Measurements from ENCODE around the gene ATG16L2.

ATG16L2 gene

DNA sequence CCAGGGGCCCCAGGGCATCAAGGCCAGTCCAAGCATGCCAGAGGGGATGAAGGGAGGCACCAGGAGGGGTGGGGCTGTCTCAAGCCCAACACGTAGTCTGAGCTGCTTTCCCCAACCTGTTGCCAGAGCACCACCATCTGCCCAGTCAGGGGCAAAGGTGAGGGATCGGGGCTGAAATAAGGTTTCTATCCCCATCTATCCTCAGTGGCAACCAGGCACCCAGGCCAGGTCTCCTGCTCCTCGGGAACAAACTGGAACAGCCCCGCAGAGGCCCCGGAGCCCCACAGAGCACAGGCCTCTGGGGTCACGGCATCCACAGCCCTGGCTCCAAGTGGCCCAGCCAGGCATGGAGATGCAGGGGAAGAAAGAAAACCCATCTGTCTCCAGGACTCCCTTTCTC, 39.7 kb upstream of the ATG16L2 start:
- H3K14ac ChIP-seq (ENCODE audit: low read length in 2 of 2), result no peak overlapping the region
- peak overlapping the region; percentile 9 for H2AK5ac ChIP-seq (ENCODE audit: low read length, severe bottlenecking)
- peak overlapping the region in 1 of 2 experiments; percentile 45 for H2BK12ac ChIP-seq (ENCODE audit: low read length in 2 of 2)
- H3K9ac ChIP-seq (ENCODE audit: low read length), result no peak overlapping the region
- H2AFZ ChIP-seq (ENCODE audit: low read depth, low read length), result no peak overlapping the region
- H2BK15ac ChIP-seq (ENCODE audit: low read depth, poor library complexity, severe bottlenecking), result no peak overlapping the region
- H4K91ac ChIP-seq (ENCODE audit: low read length), result no peak overlapping the region
- H3K9me3 ChIP-seq (ENCODE audit: control insufficient read depth, low read length), result no peaks in the 10 kb centered on the region
- peaks cover 57% of the 10 kb centered on the region for H3K4me1 ChIP-seq (ENCODE audit: control insufficient read depth, insufficient read depth, low read depth, low read length)
- no peak overlapping the region for H3K4ac ChIP-seq (ENCODE audit: low read depth in 1 of 2, low read length in 2 of 2)
- H3K4me2 ChIP-seq (ENCODE audit: low read length, poor library complexity, severe bottlenecking), result no peak overlapping the region
- H4K8ac ChIP-seq (ENCODE audit: low read length), result no peak overlapping the region
- no peak overlapping the region for H3K23ac ChIP-seq (ENCODE audit: low read length in 2 of 2)
- H3K27ac ChIP-seq (ENCODE audit: low read length, poor library complexity, severe bottlenecking), result no peak overlapping the region
- no peak overlapping the region for H3K18ac ChIP-seq (ENCODE audit: low read depth in 1 of 2, low read length in 2 of 2)
- H2BK5ac ChIP-seq (ENCODE audit: low read depth, low read length, poor library complexity, severe bottlenecking), result no peak overlapping the region
- no peak overlapping the region for H2BK120ac ChIP-seq (ENCODE audit: low read depth, low read length)
- peaks cover 0 to 11% of the 10 kb centered on the region in 2 experiments for H3K36me3 ChIP-seq (ENCODE audit: control insufficient read depth in 1 of 2, insufficient read depth in 2 of 2, low read depth in 1 of 2, low read length in 2 of 2)
- no peak for DNase-seq
- H3K4me3 ChIP-seq (ENCODE audit: insufficient read depth in 1 of 2, low read depth in 1 of 2, low read length in 2 of 2), result no peak overlapping the region
- WGBS, result 84% methylated on average over 6 of the region's 6 CpGs
- peaks cover 3% of the 10 kb centered on the region for H3K79me1 ChIP-seq (replicated peaks; ENCODE audit: low read length, poor library complexity, severe bottlenecking)
- no peaks in the 10 kb centered on the region for H3K27me3 ChIP-seq (ENCODE audit: control insufficient read depth in 1 of 2, insufficient read depth in 1 of 2, low read length in 2 of 2)

DNA sequence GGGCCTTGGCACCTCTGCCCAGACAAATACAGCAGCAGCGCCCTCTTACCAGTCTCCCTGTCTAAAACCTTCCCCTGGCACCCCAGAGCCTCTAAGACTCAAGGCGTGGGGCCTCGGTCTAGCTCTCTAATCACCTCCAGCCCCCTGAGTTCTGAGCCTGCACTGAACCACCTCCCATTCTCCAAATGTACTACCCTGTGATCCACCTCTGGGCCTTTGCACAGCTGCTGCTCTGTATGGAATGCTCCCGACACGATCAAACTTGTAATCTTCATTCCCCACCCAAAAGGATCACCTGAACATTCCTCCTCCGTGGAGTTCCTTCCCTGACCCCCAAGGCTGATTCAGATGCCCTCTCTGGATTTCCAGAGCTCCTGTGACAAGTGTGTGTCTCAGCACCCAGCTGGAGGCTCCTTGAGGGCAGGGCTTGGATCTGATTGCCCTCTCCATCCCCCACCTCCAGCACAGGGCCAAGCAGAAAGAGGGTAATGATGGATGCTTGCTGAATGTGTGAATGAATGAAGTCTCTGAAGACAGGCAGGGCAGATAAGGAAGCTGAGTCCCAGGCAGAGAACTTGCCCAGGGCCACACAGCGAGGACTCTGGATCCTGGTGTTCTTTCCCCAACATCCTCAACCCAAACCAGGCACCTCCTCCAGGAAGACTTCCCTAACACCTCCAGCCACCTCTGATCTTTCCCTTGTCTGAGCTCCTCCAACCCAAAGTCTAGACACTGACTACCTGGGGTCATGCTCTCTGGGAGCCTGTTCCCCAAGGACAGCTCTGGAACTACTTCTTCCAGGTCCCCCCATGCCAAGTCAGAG, 38.7 kb upstream of the ATG16L2 start:
- 96% methylated on average over 7 of the region's 7 CpGs for WGBS
- no peak overlapping the region for H3K23ac ChIP-seq (ENCODE audit: low read length in 2 of 2)
- H2BK120ac ChIP-seq (ENCODE audit: low read depth, low read length), result no peak overlapping the region
- peaks cover 0 to 11% of the 10 kb centered on the region in 2 experiments for H3K36me3 ChIP-seq (ENCODE audit: control insufficient read depth in 1 of 2, insufficient read depth in 2 of 2, low read depth in 1 of 2, low read length in 2 of 2)
- H3K9me3 ChIP-seq (ENCODE audit: control insufficient read depth, low read length), result no peaks in the 10 kb centered on the region
- H3K27ac ChIP-seq (ENCODE audit: low read length, poor library complexity, severe bottlenecking), result no peak overlapping the region
- no peak overlapping the region for H4K8ac ChIP-seq (ENCODE audit: low read length)
- H3K9ac ChIP-seq (ENCODE audit: low read length), result no peak overlapping the region
- peaks cover 64% of the 10 kb centered on the region for H3K4me1 ChIP-seq (ENCODE audit: control insufficient read depth, insufficient read depth, low read depth, low read length)
- H3K4me3 ChIP-seq (ENCODE audit: insufficient read depth in 1 of 2, low read depth in 1 of 2, low read length in 2 of 2), result no peak overlapping the region
- H3K4ac ChIP-seq (ENCODE audit: low read depth in 1 of 2, low read length in 2 of 2), result no peak overlapping the region
- H2AK5ac ChIP-seq (ENCODE audit: low read length, severe bottlenecking), result no peak overlapping the region
- peaks cover 2% of the 10 kb centered on the region for H3K79me1 ChIP-seq (replicated peaks; ENCODE audit: low read length, poor library complexity, severe bottlenecking)
- no peak overlapping the region for H3K14ac ChIP-seq (ENCODE audit: low read length in 2 of 2)
- H4K91ac ChIP-seq (ENCODE audit: low read length), result peak overlapping the region; percentile 72
- no peak overlapping the region for H3K4me2 ChIP-seq (ENCODE audit: low read length, poor library complexity, severe bottlenecking)
- no peak for DNase-seq
- H2BK5ac ChIP-seq (ENCODE audit: low read depth, low read length, poor library complexity, severe bottlenecking), result no peak overlapping the region
- H2BK15ac ChIP-seq (ENCODE audit: low read depth, poor library complexity, severe bottlenecking), result no peak overlapping the region
- no peak overlapping the region for H3K18ac ChIP-seq (ENCODE audit: low read depth in 1 of 2, low read length in 2 of 2)
- H2BK12ac ChIP-seq (ENCODE audit: low read length in 2 of 2), result no peak overlapping the region
- H2AFZ ChIP-seq (ENCODE audit: low read depth, low read length), result no peak overlapping the region
- peaks cover 0 to 8% of the 10 kb centered on the region in 2 experiments for H3K27me3 ChIP-seq (ENCODE audit: control insufficient read depth in 1 of 2, insufficient read depth in 1 of 2, low read length in 2 of 2)

DNA sequence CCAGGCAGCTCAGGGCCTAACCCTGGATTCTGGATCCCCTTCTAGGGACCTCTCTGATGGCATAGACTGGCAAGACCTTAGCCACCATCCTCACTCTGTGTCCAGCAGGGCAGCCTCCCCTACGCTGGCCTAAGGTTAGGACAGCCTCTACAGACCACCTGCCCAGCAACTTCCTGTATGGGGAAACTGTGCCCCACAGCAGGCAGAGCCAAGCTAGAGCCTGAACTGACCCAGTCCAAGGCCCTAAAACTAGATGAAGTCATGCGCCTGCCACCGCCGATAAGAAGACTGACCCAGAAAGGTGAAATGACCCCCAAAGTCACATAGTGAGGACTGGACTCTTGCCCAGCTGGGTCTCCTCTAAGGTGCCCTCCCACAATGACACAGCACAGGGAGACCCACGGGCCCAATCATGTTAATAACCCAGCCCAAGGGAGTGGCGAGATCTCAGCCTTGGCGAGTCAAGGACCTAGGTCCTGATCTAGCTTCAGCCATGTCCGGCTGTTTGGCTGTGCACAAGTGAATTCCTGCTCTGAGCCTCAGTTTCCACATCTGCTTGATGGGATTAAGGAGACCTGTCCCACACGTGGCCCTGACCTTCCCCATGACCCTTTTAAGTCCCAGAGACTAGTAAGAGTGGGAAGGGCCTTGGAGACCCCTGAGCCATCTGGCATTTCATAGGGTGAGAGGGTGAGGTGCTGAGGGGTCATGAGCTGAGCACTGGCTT, 37.9 kb upstream of the ATG16L2 start:
- no peak for DNase-seq
- Histone ChIP-seq H3K4me2 (ENCODE audit: low read length, poor library complexity, severe bottlenecking) (no peak overlapping the region), H3K9ac (ENCODE audit: low read length) (no peak overlapping the region), H3K23ac (ENCODE audit: low read length in 2 of 2) (no peak overlapping the region), H3K27ac (ENCODE audit: low read length, poor library complexity, severe bottlenecking) (no peak overlapping the region), H3K4me3 (ENCODE audit: insufficient read depth in 1 of 2, low read depth in 1 of 2, low read length in 2 of 2) (no peak overlapping the region), H3K4ac (ENCODE audit: low read depth in 1 of 2, low read length in 2 of 2) (no peak overlapping the region), H2BK5ac (ENCODE audit: low read depth, low read length, poor library complexity, severe bottlenecking) (no peak overlapping the region), H3K14ac (ENCODE audit: low read length in 2 of 2) (peak overlapping the region in 1 of 2 experiments; percentile 4), H3K18ac (ENCODE audit: low read depth in 1 of 2, low read length in 2 of 2) (no peak overlapping the region), H2BK15ac (ENCODE audit: low read depth, poor library complexity, severe bottlenecking) (no peak overlapping the region), H4K91ac (ENCODE audit: low read length) (no peak overlapping the region), H2BK12ac (ENCODE audit: low read length in 2 of 2) (peak overlapping the region in 1 of 2 experiments; percentile 21), H3K4me1 (ENCODE audit: control insufficient read depth, insufficient read depth, low read depth, low read length) (peaks cover 68% of the 10 kb centered on the region), H4K8ac (ENCODE audit: low read length) (no peak overlapping the region), H2AFZ (ENCODE audit: low read depth, low read length) (no peak overlapping the region), H3K9me3 (ENCODE audit: control insufficient read depth, low read length) (no peaks in the 10 kb centered on the region), H3K79me1 (replicated peaks; ENCODE audit: low read length, poor library complexity, severe bottlenecking) (peaks cover 2% of the 10 kb centered on the region), H3K27me3 (ENCODE audit: control insufficient read depth in 1 of 2, insufficient read depth in 1 of 2, low read length in 2 of 2) (peaks cover 0 to 8% of the 10 kb centered on the region in 2 experiments), H3K36me3 (ENCODE audit: control insufficient read depth in 1 of 2, insufficient read depth in 2 of 2, low read depth in 1 of 2, low read length in 2 of 2) (peaks cover 0 to 11% of the 10 kb centered on the region in 2 experiments), H2AK5ac (ENCODE audit: low read length, severe bottlenecking) (no peak overlapping the region), H2BK120ac (ENCODE audit: low read depth, low read length) (no peak overlapping the region)
- WGBS, result 98% methylated on average over 9 of the region's 9 CpGs

Measured in mesenchymal stem cell (in vitro differentiated cells and primary cell).